Measurements from ENCODE around the gene RIPK1. TPM values are rescaled to one million over a fixed set of nuclear protein-coding genes. Genes with fewer than 3 reads are reported as not detected.

RIPK1 gene
- polyA plus RNA-seq, 2 of the 4 experiments (the other 2 are of a cell fraction): 10.6 to 14.3 TPM

GRCh38 chr6:3157131-3157933 is 89.0 kb downstream of the RIPK1 start, which contains the start of gene TUBB2A (continued):
- no peak for TF ChIP-seq MAX (IDR thresholded peaks at IDR 0.05)
- no peak for TF ChIP-seq E2F6 (IDR thresholded peaks at IDR 0.05; ENCODE audit: borderline replicate concordance, low read depth)
- no peak for TF ChIP-seq FOXS1 (CRISPR knock-in tag; IDR thresholded peaks at IDR 0.05)
- peak; percentile 53 for TF ChIP-seq CTCF (IDR thresholded peaks at IDR 0.05)
- TF ChIP-seq HDAC2 (IDR thresholded peaks at IDR 0.05): no peak
- TF ChIP-seq USF2 (IDR thresholded peaks at IDR 0.05): no peak
- no peak for TF ChIP-seq ELK1 (IDR thresholded peaks at IDR 0.05; ENCODE audit: low read depth, low read length)
- no peak for TF ChIP-seq NPAS2 (CRISPR knock-in tag; IDR thresholded peaks at IDR 0.05; ENCODE audit: borderline replicate concordance)
- no peak for TF ChIP-seq EHMT2 (IDR thresholded peaks at IDR 0.05; ENCODE audit: low read depth)

- H3K4me2 ChIP-seq: peak overlapping the region; percentile 54
- WGBS (ENCODE audit: missing lambda C conversion rate): 26% methylated on average over 27 of the region's 31 CpGs
- ChIA-PET POLR2A (no interaction called here), CTCF (no interaction called here)
- H3K27ac ChIP-seq: peak overlapping the region in 1 of 2 experiments; percentile 73; a peak in 3 of 6 replicates
- H3K9me3 ChIP-seq: no peaks in the 10 kb centered on the region
- DNase-seq (ENCODE audit: low read depth in 1 of 2, low spot score in 1 of 2) (peak in 1 of 2 experiments; percentile 64), FAIRE-seq (no peak), ATAC-seq (peak; percentile 2 to 16; a peak in 3 of 6 replicates)
- no peak for TF ChIP-seq EHMT2 (IDR thresholded peaks at IDR 0.05; ENCODE audit: low read depth)
- TF ChIP-seq FOSL2 (IDR thresholded peaks at IDR 0.05): no peak
- peak; percentile 61 for TF ChIP-seq FOSL2 (CRISPR knock-in tag; IDR thresholded peaks at IDR 0.05)
- no peak for TF ChIP-seq USF2 (IDR thresholded peaks at IDR 0.05)
- TF ChIP-seq RNF2 (IDR thresholded peaks at IDR 0.05; ENCODE audit: borderline replicate concordance, low read depth): no peak
- no peak for TF ChIP-seq HOXB5 (CRISPR knock-in tag; IDR thresholded peaks at IDR 0.05)
- no peak for TF ChIP-seq ZNF302 (CRISPR knock-in tag; IDR thresholded peaks at IDR 0.05)
- TF ChIP-seq HOXA7 (CRISPR knock-in tag; IDR thresholded peaks at IDR 0.05): no peak
- TF ChIP-seq ZFP36 (IDR thresholded peaks at IDR 0.05; ENCODE audit: borderline replicate concordance, partially characterized antibody): no peak
- no peak overlapping the region for H3K4me3 ChIP-seq
- H3K4me1 ChIP-seq: peaks cover 32% of the 10 kb centered on the region
Observed at GRCh38 chr6:3159805-3160781, 91.8 kb downstream of the RIPK1 start.
